Testis (tissue), 3 donors: ENCODE results near the gene JCHAIN. TPM values are rescaled to one million over a fixed set of nuclear protein-coding genes. Genes with fewer than 3 reads are reported as not detected.
"Not testable (repeated sequence)": the region's sequence is repeated elsewhere in the genome, so short reads cannot be mapped to it uniquely, and the experiment has no call there.

ENCODE experiments used
- DNase-seq: peaks from one replicate; pipeline ENCODE4 v3.0.0-alpha.2; 2019
- H3K27ac ChIP-seq, 2 donors: fragments of 200-600 bp; sonication (generic); one replicate each; pipeline ENCODE4 v1.5.1; 2019
- H3K27me3 ChIP-seq: fragments of 200-600 bp; sonication (generic); one replicate; pipeline ENCODE4 v1.5.1; 2019
- H3K36me3 ChIP-seq: fragments of 200-600 bp; sonication (generic); one replicate; pipeline ENCODE4 v1.5.1; 2017; ENCODE audit warnings: low read depth; ENCODE audit errors: missing control alignments
- H3K4me1 ChIP-seq: fragments of 200-600 bp; sonication (generic); one replicate; pipeline ENCODE4 v1.5.1; 2019
- H3K4me3 ChIP-seq, 2 donors: fragments of 200-600 bp; sonication (generic); one replicate each; pipeline ENCODE4 v1.5.1; 2017 to 2019
- H3K9me3 ChIP-seq: fragments of 200-600 bp; sonication (generic); one replicate; pipeline ENCODE4 v1.5.1; 2017
- CTCF ChIP-seq, 3 experiments: fragments of 450-650 bp in 2 of 3; fragments of 200-600 bp in 1 of 3; sonication (generic) in 1 of 3; IDR thresholded peaks; one replicate each; pipeline ENCODE4 v1.5.1; 2016 to 2019; ENCODE audit warnings: antibody characterized with exemption in 3 of 3, mild to moderate bottlenecking in 2 of 3, moderate library complexity in 1 of 3
- POLR2A ChIP-seq: fragments of 450-650 bp; IDR thresholded peaks from one replicate; pipeline ENCODE4 v1.6.1; 2017; ENCODE audit warnings: antibody characterized with exemption, mild to moderate bottlenecking, moderate library complexity
- WGBS, 2 donors: methylation state at CpG; one replicate each; pipeline ENCODE4 v1.1.5; 2018; 5-methylcytosine and 5-hydroxymethylcytosine counted together
- intact Hi-C: fragments of 100-400 bp; cut with DNase I; formaldehyde crosslinking; loops from one replicate; pipeline ENCODE4 v1.15.1; 2023; ENCODE audit warnings: low total_unique reads
- polyA plus RNA-seq: library from polyadenylated mRNA; stranded (reverse); fragments of 350-450 nt; fragmentation: Illumina TruSeq; extraction: RNeasy Lipid Tissue Mini Kit (QIAGEN cat#74804); gene quantifications from one replicate; pipeline ENCODE4 v1.2.3, GENCODE V29; 2014; ENCODE audit warnings: low read depth, low replicate concordance; ENCODE audit not compliant: insufficient read depth
- total RNA-seq, 2 donors: library from RNA; depleted of rRNA; stranded (reverse); fragments of >200 nt; gene quantifications; one replicate each; pipeline ENCODE4 v1.2.3, GENCODE V29; 2016

Gene JCHAIN
- total and polyA plus RNA-seq, 3 donors from 2014 or later = 0.99 to 34.0 TPM; not detected in 1

- no peaks in the 10 kb centered on the region for H3K9me3 ChIP-seq
- TF ChIP-seq CTCF (IDR thresholded peaks at IDR 0.05) (peak in 1 of 3 experiments; percentile 21), POLR2A (no peak)
- no peaks in the 10 kb centered on the region for H3K36me3 ChIP-seq
- peak overlapping the region; percentile 86 to 94 for H3K27ac ChIP-seq
- peaks cover 11% of the 10 kb centered on the region for H3K4me1 ChIP-seq
- H3K4me3 ChIP-seq = peak overlapping the region; percentile 72 to 88
- intact Hi-C loops = no loop called here
- H3K27me3 ChIP-seq = no peaks in the 10 kb centered on the region
- 0 to 1% methylated on average over 26 to 51 of the region's 58 CpGs for whole genome bisulfite sequencing, 2 donors
- DNase-seq = peak; percentile 82
Observed at GRCh38 chr4:70704215-70704930, 38.1 kb upstream of the JCHAIN start.

DNA sequence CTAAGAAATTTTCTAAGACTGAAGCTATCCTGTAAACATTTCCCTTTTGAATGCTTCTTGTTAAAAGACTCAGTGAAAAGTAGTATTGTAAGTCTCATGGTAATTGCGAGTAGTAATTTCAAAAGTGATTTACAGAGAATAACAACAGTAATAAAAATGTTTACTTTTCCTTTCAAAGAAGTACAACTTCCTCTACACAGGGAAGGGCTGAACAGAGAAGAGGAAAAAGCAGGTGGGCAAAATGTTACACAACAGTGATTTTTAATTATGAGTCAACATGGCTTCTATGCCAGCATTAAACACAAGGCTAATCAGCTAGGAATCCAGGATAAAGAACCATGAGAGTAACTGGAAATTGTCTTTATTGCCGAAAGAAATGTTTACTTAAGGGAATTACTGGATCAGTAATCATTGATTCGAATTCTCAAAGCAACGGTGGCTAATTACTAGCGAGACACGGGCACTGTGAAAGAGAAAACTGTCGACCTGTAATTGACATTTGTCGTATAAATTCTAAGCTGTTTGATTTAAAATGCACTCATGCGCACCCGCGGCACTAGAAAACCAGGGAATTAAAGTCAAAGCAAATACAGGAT is 37.4 kb upstream of the JCHAIN start:
- intact Hi-C loops = no loop called here
- Histone ChIP-seq H3K27me3 (no peaks in the 10 kb centered on the region), H3K4me1 (peaks cover 11% of the 10 kb centered on the region), H3K4me3 (peak overlapping the region; percentile 72 to 88), H3K9me3 (no peaks in the 10 kb centered on the region), H3K36me3 (no peaks in the 10 kb centered on the region), H3K27ac (peak overlapping the region; percentile 86 to 94)
- no peak for TF ChIP-seq CTCF (IDR thresholded peaks at IDR 0.05)
- 3 to 7% methylated on average over 11 of the region's 11 CpGs for WGBS, 2 donors
- DNase-seq = peak; percentile 41

- H3K4me3 ChIP-seq, DNase-seq, H3K36me3 ChIP-seq, H3K9me3 ChIP-seq, H3K27ac ChIP-seq, H3K27me3 ChIP-seq, intact Hi-C loops: not testable (repeated sequence)
- 71 to 78% methylated on average over 2 of the region's 2 CpGs for WGBS, 2 donors
- H3K4me1 ChIP-seq = peaks cover 11% of the 10 kb centered on the region
Observed at GRCh38 chr4:70702592-70702991, 36.3 kb upstream of the JCHAIN start.

DNA sequence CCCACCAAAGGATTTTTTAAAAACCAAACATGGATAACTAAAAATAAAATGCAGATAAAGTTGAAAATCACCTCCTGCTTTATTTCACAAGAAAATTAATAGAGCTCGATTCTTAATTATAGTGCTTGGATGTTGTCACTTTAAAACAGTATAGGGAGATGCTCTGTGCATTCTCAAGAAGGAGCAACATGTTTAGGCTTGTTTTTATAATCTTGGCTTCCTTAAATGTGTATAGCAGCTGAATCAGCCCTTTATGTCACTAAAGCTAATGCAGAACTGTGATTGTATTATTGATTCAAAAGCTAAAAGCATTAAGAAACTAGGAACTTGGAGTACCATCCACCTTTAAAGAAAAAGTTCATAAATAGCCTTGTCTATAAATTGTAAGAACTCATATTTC is 35.0 kb upstream of the JCHAIN start:
- intact Hi-C loops = no loop called here
- Histone ChIP-seq H3K4me1 (peaks cover 7% of the 10 kb centered on the region), H3K36me3 (no peaks in the 10 kb centered on the region), H3K4me3 (no peak overlapping the region), H3K9me3 (no peaks in the 10 kb centered on the region), H3K27ac (no peak overlapping the region), H3K27me3 (no peaks in the 10 kb centered on the region)
- no peak for DNase-seq
- 82 to 88% methylated on average over 1 of the region's 1 CpG for WGBS, 2 donors
- TF ChIP-seq CTCF (IDR thresholded peaks at IDR 0.05) (no peak), POLR2A (no peak)

DNA sequence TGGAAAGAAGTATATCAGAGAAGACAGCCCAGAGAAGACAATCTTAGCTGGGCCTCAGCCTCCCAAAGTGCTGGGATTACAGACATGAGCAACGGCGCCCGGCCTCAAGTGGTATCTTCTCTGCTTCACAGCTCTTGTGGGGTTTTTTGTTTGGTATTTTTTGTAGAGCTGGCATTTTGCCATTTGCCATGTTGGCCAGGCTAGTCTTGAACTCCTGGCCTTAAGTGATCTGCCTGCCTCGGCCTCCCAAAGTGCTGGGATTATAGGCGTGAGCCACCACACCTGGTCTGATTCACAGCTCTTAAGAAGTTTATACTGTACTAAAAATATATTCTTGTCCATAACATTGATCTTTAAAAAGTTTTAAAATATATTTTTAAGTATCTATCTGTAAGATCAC is 34.4 kb upstream of the JCHAIN start:
- no peak overlapping the region for H3K27ac ChIP-seq
- no peaks in the 10 kb centered on the region for H3K27me3 ChIP-seq
- DNase-seq = no peak
- TF ChIP-seq CTCF (IDR thresholded peaks at IDR 0.05) (no peak), POLR2A (no peak)
- WGBS, 2 donors = 87 to 93% methylated on average over 5 of the region's 5 CpGs
- H3K9me3 ChIP-seq = no peaks in the 10 kb centered on the region
- peaks cover 4% of the 10 kb centered on the region for H3K4me1 ChIP-seq
- no peak overlapping the region for H3K4me3 ChIP-seq
- intact Hi-C loops = no loop called here
- H3K36me3 ChIP-seq = no peaks in the 10 kb centered on the region

GRCh38 chr4:70698435-70698834 is 32.1 kb upstream of the JCHAIN start:
- 82 to 89% methylated on average over 8 of the region's 8 CpGs for WGBS, 2 donors
- H3K36me3 ChIP-seq, H3K4me1 ChIP-seq, H3K27me3 ChIP-seq, intact Hi-C loops, H3K4me3 ChIP-seq, H3K9me3 ChIP-seq, DNase-seq, H3K27ac ChIP-seq: not testable (repeated sequence)

GRCh38 chr4:70694633-70695032 is 28.3 kb upstream of the JCHAIN start:
- H3K4me3 ChIP-seq, H3K9me3 ChIP-seq, H3K4me1 ChIP-seq, H3K36me3 ChIP-seq, intact Hi-C loops, DNase-seq, H3K27ac ChIP-seq, H3K27me3 ChIP-seq: not testable (repeated sequence)
- WGBS, 2 donors = 84 to 97% methylated on average over 7 of the region's 7 CpGs
